Neural progenitor cell (in vitro differentiated cells): ENCODE measurements around the gene PSMD8. TPM values are rescaled to one million over a fixed set of nuclear protein-coding genes. Genes with fewer than 3 reads are reported as not detected.
A peak's percentile ranks its signal among the peaks of the same experiment; 100 is the strongest.
"Not testable (repeated sequence)": the region's sequence is repeated elsewhere in the genome, so short reads cannot be mapped to it uniquely, and the experiment has no call there.

Source experiments
- DNase-seq: peaks from one replicate; pipeline ENCODE4 v3.0.0-alpha.2; 2016; ENCODE audit warnings: low spot score
- H2AFZ ChIP-seq: fragments of 200-600 bp; sonication (generic); replicated peaks from 2 replicates; pipeline ENCODE4 v1.6.1; 2016; ENCODE audit warnings: antibody characterized with exemption
- H3F3A ChIP-seq: fragments of 200-600 bp; sonication (generic); 2 replicates; pipeline ENCODE4 v1.6.1; 2016; ENCODE audit warnings: antibody characterized with exemption, low read depth
- H3K27ac ChIP-seq: fragments of 200-600 bp; sonication (generic); 2 replicates; pipeline ENCODE4 v1.5.1; 2016; ENCODE audit warnings: mild to moderate bottlenecking
- H3K27me3 ChIP-seq: fragments of 200-600 bp; sonication (generic); 2 replicates; pipeline ENCODE4 v1.6.1; 2016; ENCODE audit warnings: mild to moderate bottlenecking, moderate library complexity
- H3K36me3 ChIP-seq: fragments of 200-600 bp; sonication (generic); 2 replicates; pipeline ENCODE4 v1.5.1; 2016
- H3K4me1 ChIP-seq: fragments of 200-600 bp; sonication (generic); 2 replicates; pipeline ENCODE4 v1.6.1; 2016; ENCODE audit warnings: mixed run types
- H3K4me2 ChIP-seq: fragments of 200-600 bp; sonication (generic); 2 replicates; pipeline ENCODE4 v1.6.1; 2016
- H3K4me3 ChIP-seq: fragments of 200-600 bp; sonication (generic); 2 replicates; pipeline ENCODE4 v1.5.1; 2016
- H3K79me2 ChIP-seq: fragments of 200-600 bp; sonication (generic); 2 replicates; pipeline ENCODE4 v1.6.1; 2016; ENCODE audit warnings: low read depth
- H3K9ac ChIP-seq: fragments of 200-600 bp; sonication (generic); 2 replicates; pipeline ENCODE4 v1.6.1; 2016
- H3K9me3 ChIP-seq: fragments of 200-600 bp; sonication (generic); 2 replicates; pipeline ENCODE4 v1.5.1; 2016; ENCODE audit warnings: low read depth
- H4K20me1 ChIP-seq: fragments of 200-600 bp; sonication (generic); 2 replicates; pipeline ENCODE4 v1.6.1; 2016; ENCODE audit warnings: low read depth
- H3K27ac Mint-ChIP-seq: 3 replicates; pipeline ENCODE4 v1.8.0; 2021; ENCODE audit warnings: mixed read lengths
- H3K27me3 Mint-ChIP-seq: 2 replicates; pipeline ENCODE4 v1.8.0; 2022; ENCODE audit warnings: low read depth, mild to moderate bottlenecking, inconsistent platforms, moderate library complexity, mixed read lengths; ENCODE audit not compliant: insufficient read depth
- H3K36me3 Mint-ChIP-seq: 3 replicates; pipeline ENCODE4 v1.8.0; 2021; ENCODE audit warnings: mixed read lengths
- H3K4me1 Mint-ChIP-seq: 3 replicates; pipeline ENCODE4 v1.8.0; 2021; ENCODE audit warnings: mixed read lengths
- H3K4me3 Mint-ChIP-seq: 3 replicates; pipeline ENCODE4 v1.8.0; 2021; ENCODE audit warnings: mild to moderate bottlenecking, moderate library complexity, mixed read lengths
- H3K9me3 Mint-ChIP-seq: 3 replicates; pipeline ENCODE4 v1.8.0; 2020; ENCODE audit warnings: mixed read lengths
- CTCF ChIP-seq: fragments of 200-600 bp; sonication (generic); IDR thresholded peaks from 2 replicates; pipeline ENCODE4 v1.5.1; 2017; ENCODE audit warnings: antibody characterized with exemption, mild to moderate bottlenecking
- EZH2 ChIP-seq: fragments of 200-600 bp; sonication (generic); IDR thresholded peaks from 2 replicates; pipeline ENCODE4 v1.6.1; 2017; ENCODE audit warnings: antibody characterized with exemption, mild to moderate bottlenecking, moderate library complexity
- EZH2phosphoT487 ChIP-seq: fragments of 200-600 bp; sonication (generic); IDR thresholded peaks from 2 replicates; pipeline ENCODE4 v1.6.1; 2017; ENCODE audit warnings: antibody characterized with exemption
- total RNA-seq: library from RNA; depleted of rRNA; stranded (reverse); fragments of >200 nt; gene quantifications from 2 replicates; pipeline ENCODE4 v1.2.3, GENCODE V29; 2015; ENCODE audit warnings: low replicate concordance

Gene PSMD8
- total RNA-seq, 1 donor from 2014 or later = 119 TPM

GRCh38 chr19:38361633-38362075 lies 12.7 kb upstream of the PSMD8 start:
- H3K27ac ChIP-seq = no peak overlapping the region
- no peak overlapping the region for H3K9ac ChIP-seq
- no peaks in the 10 kb centered on the region for H3K79me2 ChIP-seq
- peak overlapping the region; percentile 61 for H2AFZ ChIP-seq
- H3K4me3 ChIP-seq = peak overlapping the region; percentile 67
- peak; percentile 31 for TF ChIP-seq CTCF
- no peak for TF ChIP-seq EZH2phosphoT487
- peak; percentile 44 for TF ChIP-seq EZH2
- H4K20me1 ChIP-seq = no peaks in the 10 kb centered on the region
- no peaks in the 10 kb centered on the region for H3K9me3 ChIP-seq
- H3K27me3 Mint-ChIP-seq = peaks cover 29% of the 10 kb centered on the region
- peak overlapping the region; percentile 83 for H3K4me2 ChIP-seq
- H3K4me3 Mint-ChIP-seq = peak overlapping the region; percentile 87
- DNase-seq = peak; percentile 97
- no peaks in the 10 kb centered on the region for H3K36me3 Mint-ChIP-seq
- H3K9me3 Mint-ChIP-seq = peaks cover 5% of the 10 kb centered on the region
- peaks cover 15% of the 10 kb centered on the region for H3K4me1 Mint-ChIP-seq
- H3K4me1 ChIP-seq = peaks cover 3% of the 10 kb centered on the region
- peaks cover 50% of the 10 kb centered on the region for H3K27me3 ChIP-seq
- peaks cover 24% of the 10 kb centered on the region for H3F3A ChIP-seq
- H3K27ac Mint-ChIP-seq = no peak overlapping the region
- H3K36me3 ChIP-seq = no peaks in the 10 kb centered on the region

GRCh38 chr19:38362076-38362945 lies 12.1 kb upstream of the PSMD8 start:
- H3K4me3 Mint-ChIP-seq = peak overlapping the region; percentile 87
- no peaks in the 10 kb centered on the region for H3K36me3 Mint-ChIP-seq
- peak; percentile 95 for DNase-seq
- Histone ChIP-seq H3K36me3 (no peaks in the 10 kb centered on the region), H3F3A (peaks cover 24% of the 10 kb centered on the region), H3K79me2 (no peaks in the 10 kb centered on the region), H2AFZ (peak overlapping the region; percentile 75), H4K20me1 (no peaks in the 10 kb centered on the region), H3K9me3 (no peaks in the 10 kb centered on the region), H3K4me2 (peak overlapping the region; percentile 83), H3K27ac (peak overlapping the region; percentile 19), H3K27me3 (peaks cover 44% of the 10 kb centered on the region), H3K4me1 (peaks cover 3% of the 10 kb centered on the region), H3K9ac (no peak overlapping the region), H3K4me3 (peak overlapping the region; percentile 67)
- peaks cover 5% of the 10 kb centered on the region for H3K9me3 Mint-ChIP-seq
- TF ChIP-seq CTCF (no peak), EZH2phosphoT487 (no peak), EZH2 (no peak)
- peaks cover 29% of the 10 kb centered on the region for H3K27me3 Mint-ChIP-seq
- peaks cover 15% of the 10 kb centered on the region for H3K4me1 Mint-ChIP-seq
- no peak overlapping the region for H3K27ac Mint-ChIP-seq

GRCh38 chr19:38362946-38363688 lies 11.3 kb upstream of the PSMD8 start:
- Histone ChIP-seq H3K4me2 (peak overlapping the region; percentile 83), H3K4me1 (peaks cover 10% of the 10 kb centered on the region), H3K27me3 (peaks cover 36% of the 10 kb centered on the region), H3K4me3 (peak overlapping the region; percentile 67), H3F3A (peaks cover 26% of the 10 kb centered on the region)
- not testable (repeated sequence) for H3K9me3 Mint-ChIP-seq, H3K9me3 ChIP-seq, H3K27ac ChIP-seq, DNase-seq, H3K79me2 ChIP-seq, H2AFZ ChIP-seq, H3K36me3 ChIP-seq, H4K20me1 ChIP-seq, H3K27ac Mint-ChIP-seq, H3K36me3 Mint-ChIP-seq, H3K9ac ChIP-seq
- Mint-ChIP-seq H3K4me3 (peak overlapping the region; percentile 70), H3K27me3 (peaks cover 21% of the 10 kb centered on the region), H3K4me1 (peaks cover 17% of the 10 kb centered on the region)
